Heart left ventricle (tissue), 16 donors: Measurements from ENCODE around the gene SMURF1. TPM values are rescaled to one million over a fixed set of nuclear protein-coding genes. Genes with fewer than 3 reads are reported as not detected.

ENCODE experiments used
- ATAC-seq, 4 donors: fragments of 200-7000 bp; cut with Tn5 transposase; one replicate each; pipeline ENCODE4 v1.9.1; 2020 to 2022; ENCODE audit warnings: moderate library complexity in 4 of 4, mild to moderate bottlenecking in 3 of 4, moderate number of reproducible peaks in 1 of 4
- DNase-seq, 5 donors: peaks; one replicate each; pipeline ENCODE4 v3.0.0-alpha.2; 2020
- H3K27ac ChIP-seq, 12 donors: fragments of 200-600 bp; sonication (generic) in 4 of 12; one replicate each; pipeline versions ENCODE4 v1.5.0 to v1.8.0; 2016 to 2022; ENCODE audit warnings: mild to moderate bottlenecking in 2 of 12
- H3K27me3 ChIP-seq, 9 donors: fragments of 200-600 bp; sonication (generic) in 2 of 9; one replicate each; pipeline versions ENCODE4 v1.5.1 to v1.8.0; 2016 to 2022; ENCODE audit warnings: mild to moderate bottlenecking in 3 of 9
- H3K36me3 ChIP-seq, 9 donors: fragments of 200-600 bp; sonication (generic) in 2 of 9; one replicate each; pipeline versions ENCODE4 v1.5.0 to v1.8.0; 2018 to 2022; ENCODE audit warnings: mild to moderate bottlenecking in 2 of 9
- H3K4me1 ChIP-seq, 12 donors: fragments of 200-600 bp; sonication (generic) in 4 of 12; one replicate each; pipeline versions ENCODE4 v1.5.0 to v1.8.0; 2016 to 2022; ENCODE audit warnings: mild to moderate bottlenecking in 3 of 12
- H3K4me3 ChIP-seq, 12 donors: fragments of 200-600 bp; sonication (generic) in 4 of 12; one replicate each; pipeline versions ENCODE4 v1.5.0 to v1.8.0; 2017 to 2022; ENCODE audit warnings: mild to moderate bottlenecking in 9 of 12, moderate library complexity in 4 of 12
- H3K9me3 ChIP-seq, 12 donors: fragments of 200-600 bp; sonication (generic) in 4 of 12; one replicate each; pipeline versions ENCODE4 v1.5.0 to v1.8.0; 2016 to 2022; ENCODE audit warnings: mild to moderate bottlenecking in 1 of 12
- POLR2A ChIP-seq, 2 donors: fragments of 450-650 bp; IDR thresholded peaks; one replicate each; pipeline ENCODE4 v1.6.1; 2017; ENCODE audit warnings: antibody characterized with exemption in 2 of 2, mild to moderate bottlenecking in 2 of 2, moderate library complexity in 2 of 2
- WGBS, 4 donors: extraction: QIAGEN DNeasy Blood & Tissue Kit in 2 of 4; methylation state at CpG; one replicate each; pipeline versions ENCODE4 v1.1.5 to v1.1.7; 2013 to 2018; 5-methylcytosine and 5-hydroxymethylcytosine counted together
- intact Hi-C, 10 donors: fragments of 100-400 bp; cut with DNase I; formaldehyde crosslinking; loops; one replicate each; pipeline versions ENCODE4 v1.11.1 to v1.14.2; 2022
- polyA plus RNA-seq, 2 donors: library from polyadenylated mRNA; stranded (reverse); fragments of 200-250 nt; gene quantifications; one replicate each; pipeline ENCODE4 v1.2.3, GENCODE V29; 2013
- total RNA-seq, 9 donors: library from RNA; depleted of rRNA in 2 of 9; stranded (reverse); fragments of >200 nt in 2 of 9; fragmentation: NEBNext Ultra II Directional in 3 of 9; extraction: Animal tissue kit (Norgen Biotek cat#: 25700) in 3 of 9; gene quantifications; one replicate each; pipeline versions ENCODE4 v1.1.0 to v1.2.4, GENCODE V29; 2016 to 2023
- TF ChIP-seq, protein P1 (sequence below), 12 donors: fragments of 200-600 bp; sonication (generic) in 4 of 12; IDR thresholded peaks; one replicate each; pipeline versions ENCODE4 v1.5.0 to v1.8.0; 2018 to 2022; ENCODE audit warnings: antibody characterized with exemption in 12 of 12, mild to moderate bottlenecking in 5 of 12
- donor health status: ischemic (EF 13 %, LVEDD 7.1; RV severe dilation, severe dysfunction).
- donor health status: healthy with polysubstance abuse.
- donor health status: DM: no; HTN: yes; CAD: no.
- donor health status: DM: no; HTN: no; CAD: no.
- donor health status: ischemic (EF 25% LVEDD 6.9; RV normal size, moderate dysfunction).
- donor health status: ischemic (EF 25% LVEDD 5.7; RV mildly dilated, moderate dysfunction).
- donor health status: healthy.
- donor health status: DM: yes; HTN: yes; CAD: no.
- donor health status: ischemic (EF 35%, LVEDD 5.7; RV mildly dilated, moderate dysfunction).
- donor health status: nonischemic (EF 11% LVEDD 7.7; RV severe dilation, severe dysfunction).
- donor health status: DM: yes; HTN: yes; CAD: no.
- donor health status: PGD.
- donor health status: ischemic (EF 29% LVEDD 5.4; RV normal size, mild dysfunction).
- donor health status: nonischemic (EF 23%, LVEDD 6.1; RV moderate dilation, normal function).

Gene SMURF1
- total and polyA plus RNA-seq, 11 donors, result 3.5 to 15.4 (median 12.4) TPM

DNA sequence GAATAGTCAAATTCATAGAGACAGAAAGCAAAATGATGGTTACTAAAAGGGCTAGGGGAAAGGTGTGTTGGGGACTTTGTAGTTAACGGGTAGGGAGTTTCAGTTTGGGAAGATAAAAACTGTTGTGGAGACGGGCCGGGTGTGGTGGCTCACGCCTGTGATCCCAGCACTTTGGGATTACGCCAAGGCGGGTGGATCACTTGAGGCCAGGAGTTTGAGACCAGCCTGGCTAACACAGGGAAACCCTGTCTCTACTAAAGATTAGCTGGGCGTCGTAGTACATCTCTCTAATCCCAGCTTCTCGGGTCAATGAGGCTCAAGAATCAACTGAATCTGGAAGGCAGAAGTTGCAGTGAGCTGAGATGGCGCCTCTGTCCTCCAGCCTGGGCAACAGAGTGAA, 33.3 kb upstream of the SMURF1 start:
- intact Hi-C loops, result loop anchor here in 1 of 10 donors (10.0 kb wide), 1 partner anchor 128 kb away; no protein-coding TSS in a partner anchor
- 80 to 83% (median 81%) methylated on average over 10 of the region's 10 CpGs for WGBS, 4 donors
- no peak for DNase-seq
- no peaks in the 10 kb centered on the region for H3K36me3 ChIP-seq
- H3K4me3 ChIP-seq, result no peak overlapping the region
- TF ChIP-seq POLR2A (IDR thresholded peaks at IDR 0.05), result no peak
- TF ChIP-seq, protein P1, sequence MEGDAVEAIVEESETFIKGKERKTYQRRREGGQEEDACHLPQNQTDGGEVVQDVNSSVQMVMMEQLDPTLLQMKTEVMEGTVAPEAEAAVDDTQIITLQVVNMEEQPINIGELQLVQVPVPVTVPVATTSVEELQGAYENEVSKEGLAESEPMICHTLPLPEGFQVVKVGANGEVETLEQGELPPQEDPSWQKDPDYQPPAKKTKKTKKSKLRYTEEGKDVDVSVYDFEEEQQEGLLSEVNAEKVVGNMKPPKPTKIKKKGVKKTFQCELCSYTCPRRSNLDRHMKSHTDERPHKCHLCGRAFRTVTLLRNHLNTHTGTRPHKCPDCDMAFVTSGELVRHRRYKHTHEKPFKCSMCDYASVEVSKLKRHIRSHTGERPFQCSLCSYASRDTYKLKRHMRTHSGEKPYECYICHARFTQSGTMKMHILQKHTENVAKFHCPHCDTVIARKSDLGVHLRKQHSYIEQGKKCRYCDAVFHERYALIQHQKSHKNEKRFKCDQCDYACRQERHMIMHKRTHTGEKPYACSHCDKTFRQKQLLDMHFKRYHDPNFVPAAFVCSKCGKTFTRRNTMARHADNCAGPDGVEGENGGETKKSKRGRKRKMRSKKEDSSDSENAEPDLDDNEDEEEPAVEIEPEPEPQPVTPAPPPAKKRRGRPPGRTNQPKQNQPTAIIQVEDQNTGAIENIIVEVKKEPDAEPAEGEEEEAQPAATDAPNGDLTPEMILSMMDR (IDR thresholded peaks at IDR 0.05), result no peak
- H3K4me1 ChIP-seq, result no peaks in the 10 kb centered on the region
- no peak overlapping the region for H3K27ac ChIP-seq
- no peaks in the 10 kb centered on the region for H3K9me3 ChIP-seq
- H3K27me3 ChIP-seq, result peaks cover 0 to 5% (median 0%) of the 10 kb centered on the region in 9 donors
- ATAC-seq, result no peak

DNA sequence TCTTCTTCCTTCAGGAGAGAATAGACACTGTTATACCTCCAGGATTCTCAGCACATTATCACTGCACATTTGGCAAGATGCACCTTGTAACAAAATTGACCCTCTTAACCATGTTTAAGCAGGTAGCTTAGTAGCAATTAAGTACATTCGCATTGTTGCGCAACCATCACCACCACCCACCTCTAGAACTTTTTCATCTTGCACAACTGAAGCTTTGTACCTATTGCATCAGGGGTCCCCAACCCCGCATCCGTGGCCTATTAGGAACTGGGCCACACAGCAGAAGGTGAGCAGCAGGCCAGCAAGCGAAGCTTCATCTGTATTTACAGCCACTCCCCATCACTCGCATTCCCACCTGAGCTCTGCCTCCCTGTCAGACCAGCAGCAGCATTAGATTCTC, 29.9 kb upstream of the SMURF1 start:
- WGBS, 4 donors, result 88 to 91% (median 89%) methylated on average over 6 of the region's 6 CpGs
- intact Hi-C loops, result loop anchor here in 1 of 10 donors (10.0 kb wide), 1 partner anchor 131 kb away; no protein-coding TSS in a partner anchor

DNA sequence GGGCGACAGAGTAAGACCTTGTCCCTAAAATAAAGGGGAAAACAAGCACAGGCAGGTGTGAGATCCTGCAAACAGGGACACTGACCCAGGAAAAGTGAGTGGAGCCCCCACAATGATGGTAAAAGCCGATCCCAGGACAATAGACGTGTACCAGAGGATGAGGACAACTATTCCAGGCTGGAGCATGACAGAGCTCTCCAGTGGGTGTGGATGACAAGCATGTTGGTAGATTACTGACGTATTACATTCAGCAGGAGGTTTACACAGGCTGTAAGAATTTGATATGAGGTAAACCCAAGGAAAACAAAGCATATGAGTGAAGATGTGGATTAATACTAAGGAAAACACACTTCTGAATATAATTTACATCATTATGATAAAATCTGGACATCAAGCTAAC, 27.8 kb upstream of the SMURF1 start:
- DNase-seq, result no peak
- no peak overlapping the region for H3K27ac ChIP-seq
- intact Hi-C loops, result loop anchor here in 1 of 10 donors (10.0 kb wide), 1 partner anchor 133 kb away; no protein-coding TSS in a partner anchor
- peaks cover 0 to 4% (median 0%) of the 10 kb centered on the region in 9 donors for H3K27me3 ChIP-seq
- TF ChIP-seq, protein P1 (IDR thresholded peaks at IDR 0.05), result no peak
- no peak for TF ChIP-seq POLR2A (IDR thresholded peaks at IDR 0.05)
- ATAC-seq, result no peak
- no peak overlapping the region for H3K4me3 ChIP-seq
- 57 to 65% (median 57%) methylated on average over 4 of the region's 4 CpGs for WGBS, 4 donors
- H3K9me3 ChIP-seq, result no peaks in the 10 kb centered on the region
- no peaks in the 10 kb centered on the region for H3K4me1 ChIP-seq
- no peaks in the 10 kb centered on the region for H3K36me3 ChIP-seq

More for the DNA sequence above, 29.9 kb upstream of the SMURF1 start:
- TF ChIP-seq, protein P1 (IDR thresholded peaks at IDR 0.05), result no peak
- TF ChIP-seq POLR2A (IDR thresholded peaks at IDR 0.05), result no peak
- Histone ChIP-seq H3K36me3 (no peaks in the 10 kb centered on the region), H3K27me3 (peaks cover 0 to 5% (median 0%) of the 10 kb centered on the region in 9 donors), H3K9me3 (no peaks in the 10 kb centered on the region), H3K27ac (no peak overlapping the region), H3K4me1 (no peaks in the 10 kb centered on the region), H3K4me3 (no peak overlapping the region)
- DNase-seq (no peak), ATAC-seq (no peak)

DNA sequence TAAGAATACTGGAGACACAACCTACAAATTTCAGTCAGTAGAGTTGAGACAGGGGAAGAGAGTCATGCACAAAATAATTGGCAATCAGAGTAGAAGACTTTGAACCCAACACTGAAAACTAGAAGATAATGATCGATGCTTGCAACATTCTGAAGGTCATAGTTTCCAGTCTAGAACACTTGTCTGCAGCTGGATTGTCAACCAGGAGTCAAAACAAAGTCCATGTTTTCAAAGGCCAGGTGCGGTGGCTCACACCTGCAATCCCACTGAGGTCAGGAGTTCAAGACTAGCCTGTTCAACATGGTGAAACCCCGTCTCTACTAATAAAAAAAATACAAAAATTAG, 26.8 kb upstream of the SMURF1 start:
- TF ChIP-seq POLR2A (IDR thresholded peaks at IDR 0.05), result no peak
- TF ChIP-seq, protein P1 (IDR thresholded peaks at IDR 0.05), result no peak
- Histone ChIP-seq H3K36me3 (no peaks in the 10 kb centered on the region), H3K4me1 (no peaks in the 10 kb centered on the region), H3K9me3 (no peaks in the 10 kb centered on the region), H3K27me3 (peaks cover 0 to 4% (median 0%) of the 10 kb centered on the region in 9 donors), H3K27ac (no peak overlapping the region), H3K4me3 (no peak overlapping the region)
- intact Hi-C loops, result loop anchor here in 1 of 10 donors (10.0 kb wide), 1 partner anchor 134 kb away; no protein-coding TSS in a partner anchor
- ATAC-seq (no peak), DNase-seq (no peak)
- 84 to 95% (median 88%) methylated on average over 3 of the region's 3 CpGs for WGBS, 4 donors
